Measurements from ENCODE around the gene SMYD2.

Gene SMYD2

GRCh38 chr1:214303141-214303930 is 22.4 kb downstream of the SMYD2 start:
- no peak for DNase-seq

- no peak for DNase-seq
These were observed 24.3 kb downstream of the SMYD2 start for GRCh38 chr1:214305164-214305751.

GRCh38 chr1:214306269-214306668 is 25.3 kb downstream of the SMYD2 start:
- DNase-seq = no peak

- DNase-seq = no peak
These were observed 29.1 kb downstream of the SMYD2 start for GRCh38 chr1:214310010-214310409.

- DNase-seq = no peak
These were observed 30.1 kb downstream of the SMYD2 start for GRCh38 chr1:214310777-214311690.

GRCh38 chr1:214312530-214313051 is 31.6 kb downstream of the SMYD2 start:
- no peak for DNase-seq

GRCh38 chr1:214314178-214314843 is 33.4 kb downstream of the SMYD2 start:
- no peak for DNase-seq

GRCh38 chr1:214316593-214316992 is 35.6 kb downstream of the SMYD2 start:
- no peak for DNase-seq

GRCh38 chr1:214317300-214317699 is 36.3 kb downstream of the SMYD2 start:
- DNase-seq = no peak

GRCh38 chr1:214317734-214318133 is 36.8 kb downstream of the SMYD2 start:
- no peak for DNase-seq

GRCh38 chr1:214318356-214318755 is 37.4 kb downstream of the SMYD2 start:
- no peak for DNase-seq

- DNase-seq = no peak
These were observed 38.2 kb downstream of the SMYD2 start for GRCh38 chr1:214318956-214319736.

- no peak for DNase-seq
These were observed 39.0 kb downstream of the SMYD2 start for GRCh38 chr1:214319938-214320337.

GRCh38 chr1:214321705-214322453 is 40.9 kb downstream of the SMYD2 start:
- DNase-seq = no peak

GRCh38 chr1:214324896-214325800 is 44.2 kb downstream of the SMYD2 start:
- DNase-seq = no peak

GRCh38 chr1:214326406-214326805 is 45.4 kb downstream of the SMYD2 start:
- DNase-seq = no peak

GRCh38 chr1:214327514-214327913 is 46.6 kb downstream of the SMYD2 start:
- no peak for DNase-seq

- peak; percentile 81 for DNase-seq
These were observed 48.0 kb downstream of the SMYD2 start for GRCh38 chr1:214328770-214329469.

- no peak for DNase-seq
These were observed 48.7 kb downstream of the SMYD2 start for GRCh38 chr1:214329470-214330220.
